ENCODE measurements around the gene DHRS11.
"Not testable (repeated sequence)": the region's sequence is repeated elsewhere in the genome, so short reads cannot be mapped to it uniquely, and the experiment has no call there.

Gene DHRS11

DNA sequence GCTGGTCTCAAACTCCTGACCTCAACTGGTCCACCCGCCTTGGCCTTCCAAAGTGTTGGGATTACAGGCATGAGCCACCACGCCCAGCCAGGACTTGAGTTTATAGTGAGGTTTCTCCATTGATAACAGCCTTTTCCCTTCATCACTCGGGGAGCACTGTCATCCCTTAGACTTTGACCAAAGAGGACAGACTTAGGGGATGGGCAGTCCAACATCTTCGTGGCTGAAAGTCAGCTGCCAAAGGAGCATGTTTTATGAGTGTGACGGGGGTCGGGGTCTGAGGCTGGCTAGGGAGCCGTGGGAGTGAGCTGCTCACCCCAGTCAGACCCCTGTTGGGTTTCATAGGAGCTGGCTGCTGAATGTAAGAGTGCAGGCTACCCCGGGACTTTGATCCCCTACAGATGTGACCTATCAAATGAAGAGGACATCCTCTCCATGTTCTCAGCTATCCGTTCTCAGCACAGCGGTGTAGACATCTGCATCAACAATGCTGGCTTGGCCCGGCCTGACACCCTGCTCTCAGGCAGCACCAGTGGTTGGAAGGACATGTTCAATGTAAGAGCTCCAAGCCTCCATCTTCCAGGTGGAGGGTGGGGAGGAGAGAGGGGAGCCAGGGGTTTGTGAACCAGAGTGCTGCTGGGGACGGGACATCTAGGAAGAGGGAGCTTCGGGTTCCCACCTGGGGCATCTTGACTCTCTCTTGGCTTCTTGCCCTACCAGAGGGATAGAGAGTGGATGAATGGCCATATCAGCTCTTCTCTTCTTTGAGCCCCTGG is 3.1 kb downstream of the DHRS11 start:
- no peak for DNase-seq

DNA sequence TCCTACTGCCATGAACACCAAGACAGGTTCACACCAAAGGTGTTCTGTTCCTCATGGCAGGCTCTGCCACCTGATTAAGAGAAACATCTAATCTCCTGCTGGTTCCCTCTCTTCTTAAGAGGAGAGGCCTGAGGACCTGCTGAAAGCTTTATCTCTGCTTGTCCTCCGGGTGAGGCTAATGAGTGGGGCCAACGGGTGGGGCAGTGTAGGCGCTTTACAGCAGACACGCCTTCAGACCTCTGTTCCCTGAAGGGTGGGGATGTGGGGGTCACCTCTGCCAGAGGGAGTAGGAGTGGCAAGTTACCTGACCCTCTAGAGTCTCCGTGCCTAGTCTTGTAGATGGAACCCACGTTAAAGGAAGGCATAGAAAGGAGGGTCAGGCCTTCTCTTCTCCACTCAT is 5.5 kb downstream of the DHRS11 start:
- no peak for DNase-seq

DNA sequence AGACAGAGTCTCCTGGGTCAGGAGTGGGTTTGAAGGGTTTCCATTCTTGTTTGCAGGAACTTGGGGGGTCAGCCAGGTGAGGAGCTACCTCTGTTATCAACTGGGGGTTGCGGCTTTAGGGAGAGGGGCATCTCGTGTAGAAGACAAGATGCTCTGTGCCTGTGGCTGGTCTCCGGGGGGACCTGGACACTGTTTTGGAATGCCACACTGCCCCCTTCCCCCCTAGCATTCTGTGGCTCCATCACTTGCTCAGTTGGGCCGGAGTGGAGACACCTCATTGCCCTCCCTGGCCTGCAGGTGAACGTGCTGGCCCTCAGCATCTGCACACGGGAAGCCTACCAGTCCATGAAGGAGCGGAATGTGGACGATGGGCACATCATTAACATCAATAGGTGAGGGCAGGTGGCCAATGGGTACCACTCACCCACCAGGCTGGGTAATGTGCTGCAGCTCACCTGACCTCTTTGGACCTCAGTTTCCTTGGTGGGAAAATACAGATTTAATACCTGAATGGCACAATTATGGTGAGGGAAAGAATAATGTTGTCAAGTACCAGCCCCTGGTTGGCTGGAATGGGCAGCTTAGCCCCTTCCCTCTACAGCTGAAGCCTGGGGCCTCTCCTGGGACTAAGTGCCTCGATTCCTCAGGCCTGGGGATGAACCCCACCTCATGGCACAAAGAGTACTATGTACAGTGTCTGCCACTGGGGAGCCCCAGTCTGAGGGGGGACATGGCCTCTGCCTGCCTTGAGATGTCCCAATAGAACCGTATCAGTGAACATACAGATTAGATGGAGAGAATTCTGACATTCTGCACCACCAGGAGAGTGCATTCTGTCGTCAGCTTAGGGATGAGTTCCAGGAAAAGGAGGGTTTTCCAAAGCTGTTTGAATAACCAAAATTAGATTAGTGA is 6.4 kb downstream of the DHRS11 start:
- no peak for DNase-seq

DNA sequence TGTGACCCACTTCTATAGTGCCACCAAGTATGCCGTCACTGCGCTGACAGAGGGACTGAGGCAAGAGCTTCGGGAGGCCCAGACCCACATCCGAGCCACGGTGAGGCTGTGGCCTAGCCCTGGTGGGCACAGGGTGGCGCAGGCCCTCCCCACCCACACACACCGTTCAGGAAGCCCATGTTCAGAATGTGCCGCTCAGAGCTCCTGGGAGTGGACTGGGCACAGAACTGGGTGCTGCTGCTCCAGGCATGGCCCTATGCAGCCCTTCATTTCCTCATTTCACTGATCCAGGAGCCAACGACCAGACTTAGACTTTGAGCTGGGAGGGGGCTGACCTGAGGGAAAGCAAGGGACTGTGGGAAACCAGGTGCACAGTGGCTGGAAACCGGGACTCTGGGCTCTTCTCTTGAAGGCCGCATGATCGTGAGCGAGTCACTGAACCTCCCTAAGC is 7.3 kb downstream of the DHRS11 start:
- no peak for DNase-seq

DNA sequence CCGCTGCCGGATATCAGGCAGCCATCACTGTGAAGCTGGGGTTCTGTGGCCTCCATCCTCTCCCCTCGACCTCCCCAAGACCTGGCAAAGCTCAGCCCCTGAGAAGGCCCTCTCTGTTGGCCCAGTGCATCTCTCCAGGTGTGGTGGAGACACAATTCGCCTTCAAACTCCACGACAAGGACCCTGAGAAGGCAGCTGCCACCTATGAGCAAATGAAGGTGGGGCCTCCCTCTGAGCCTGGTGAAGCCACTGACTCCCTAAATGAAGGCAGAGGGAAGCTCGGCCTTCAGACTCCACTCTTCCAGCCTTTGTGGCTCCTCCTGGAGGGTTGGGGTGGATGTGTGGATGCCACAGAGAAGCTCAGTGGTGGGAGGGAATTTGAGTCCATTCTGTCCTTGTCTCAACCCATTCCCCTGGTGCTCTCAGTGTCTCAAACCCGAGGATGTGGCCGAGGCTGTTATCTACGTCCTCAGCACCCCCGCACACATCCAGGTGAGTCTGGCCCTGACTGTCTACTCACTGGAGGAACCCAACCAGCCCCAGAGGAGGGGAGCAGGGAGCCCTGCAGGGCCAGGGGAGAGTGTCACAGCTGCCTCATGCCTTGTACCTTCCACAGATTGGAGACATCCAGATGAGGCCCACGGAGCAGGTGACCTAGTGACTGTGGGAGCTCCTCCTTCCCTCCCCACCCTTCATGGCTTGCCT is 8.0 kb downstream of the DHRS11 start:
- no peak for DNase-seq

DNA sequence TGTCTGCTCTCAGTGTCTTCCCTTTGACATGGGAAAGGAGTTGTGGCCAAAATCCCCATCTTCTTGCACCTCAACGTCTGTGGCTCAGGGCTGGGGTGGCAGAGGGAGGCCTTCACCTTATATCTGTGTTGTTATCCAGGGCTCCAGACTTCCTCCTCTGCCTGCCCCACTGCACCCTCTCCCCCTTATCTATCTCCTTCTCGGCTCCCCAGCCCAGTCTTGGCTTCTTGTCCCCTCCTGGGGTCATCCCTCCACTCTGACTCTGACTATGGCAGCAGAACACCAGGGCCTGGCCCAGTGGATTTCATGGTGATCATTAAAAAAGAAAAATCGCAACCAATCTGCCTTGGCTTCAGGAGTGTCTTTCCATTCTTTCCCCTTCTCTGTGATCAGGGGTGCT is 8.8 kb downstream of the DHRS11 start:
- no peak for DNase-seq

DNA sequence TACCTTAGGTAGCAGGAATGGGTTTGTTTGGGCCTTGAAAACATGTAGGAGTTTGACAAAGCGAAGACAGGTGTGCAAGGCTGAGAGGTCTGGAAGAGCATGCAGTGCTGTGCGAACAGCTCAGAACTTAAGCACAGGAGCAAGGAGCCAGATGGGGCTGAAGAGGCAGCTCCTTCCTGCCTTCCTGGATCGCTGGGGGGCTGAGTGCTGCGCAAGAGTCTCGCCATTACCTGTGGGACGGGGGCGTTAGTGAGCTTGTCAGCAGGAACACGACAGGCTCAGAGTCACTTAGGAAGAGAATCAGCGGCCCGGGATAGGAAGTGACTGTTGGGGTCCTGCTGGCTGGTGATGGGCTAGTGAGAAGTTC is 9.2 kb downstream of the DHRS11 start:
- peak; percentile 35 for DNase-seq

DNA sequence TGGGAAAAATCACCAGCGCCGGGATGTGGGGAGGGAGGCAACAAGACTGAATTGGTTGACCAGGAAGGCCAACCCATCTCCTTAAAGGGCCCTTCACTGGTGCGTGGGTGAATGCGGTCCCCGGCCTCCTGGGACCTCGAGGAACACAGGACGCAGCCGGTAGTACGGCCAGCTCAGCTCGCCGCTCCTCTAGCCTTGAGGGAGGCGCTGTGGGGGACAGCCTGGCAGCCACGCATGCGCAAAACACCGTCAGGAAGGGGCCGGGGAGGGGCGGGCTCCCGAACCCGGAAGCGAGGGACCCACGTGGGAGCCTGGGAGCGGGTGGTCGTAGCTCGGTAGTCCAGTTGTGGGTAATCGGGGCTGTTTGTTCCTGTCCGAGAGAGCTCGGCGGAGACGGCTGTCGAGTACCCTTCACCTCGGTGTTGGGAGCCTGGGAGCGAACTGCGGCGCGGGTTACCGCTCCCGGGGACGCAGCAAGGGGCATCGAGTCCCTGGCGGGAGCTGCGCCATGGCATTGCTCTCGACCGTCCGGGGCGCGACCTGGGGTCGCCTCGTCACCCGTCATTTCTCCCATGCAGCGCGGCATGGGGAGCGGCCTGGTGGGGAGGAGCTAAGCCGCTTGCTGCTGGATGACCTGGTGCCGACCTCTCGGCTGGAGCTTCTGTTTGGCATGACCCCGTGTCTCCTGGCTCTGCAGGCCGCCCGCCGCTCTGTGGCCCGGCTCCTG is 9.8 kb downstream of the DHRS11 start, which contains the start of gene MRM1:
Gene MRM1, plus strand, starts transcription at position 281 of the 727 bp plus-strand sequence. Its CDS starts 228 bp downstream, at position 509.
- peak; percentile 83 for DNase-seq

DNA sequence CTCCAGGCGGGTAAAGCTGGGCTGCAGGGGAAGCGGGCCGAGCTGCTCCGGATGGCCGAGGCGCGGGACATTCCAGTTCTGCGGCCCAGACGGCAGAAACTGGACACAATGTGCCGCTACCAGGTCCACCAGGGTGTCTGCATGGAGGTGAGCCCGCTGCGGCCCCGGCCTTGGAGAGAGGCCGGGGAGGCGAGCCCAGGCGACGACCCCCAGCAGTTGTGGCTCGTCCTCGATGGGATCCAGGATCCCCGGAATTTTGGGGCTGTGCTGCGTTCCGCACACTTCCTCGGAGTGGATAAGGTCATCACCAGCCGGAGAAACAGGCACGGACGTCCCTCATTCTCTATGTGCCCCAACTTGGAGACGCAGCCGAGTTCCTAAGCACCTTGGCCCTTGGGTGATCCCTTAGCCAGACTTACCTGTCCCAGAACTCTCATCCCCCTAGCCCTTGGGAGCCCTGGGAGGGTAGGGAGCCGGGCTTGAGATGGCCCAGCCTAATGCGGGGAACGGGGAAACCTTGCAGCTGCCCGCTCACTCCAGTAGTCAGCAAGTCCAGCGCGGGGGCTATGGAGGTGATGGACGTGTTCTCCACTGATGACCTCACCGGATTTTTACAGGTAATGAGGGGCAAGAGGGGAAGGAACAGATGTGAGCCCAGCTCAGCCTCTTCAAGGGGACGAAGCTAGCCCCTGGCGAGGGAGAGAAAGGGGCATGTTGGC is 10.5 kb downstream of the DHRS11 start:
- no peak for DNase-seq

DNA sequence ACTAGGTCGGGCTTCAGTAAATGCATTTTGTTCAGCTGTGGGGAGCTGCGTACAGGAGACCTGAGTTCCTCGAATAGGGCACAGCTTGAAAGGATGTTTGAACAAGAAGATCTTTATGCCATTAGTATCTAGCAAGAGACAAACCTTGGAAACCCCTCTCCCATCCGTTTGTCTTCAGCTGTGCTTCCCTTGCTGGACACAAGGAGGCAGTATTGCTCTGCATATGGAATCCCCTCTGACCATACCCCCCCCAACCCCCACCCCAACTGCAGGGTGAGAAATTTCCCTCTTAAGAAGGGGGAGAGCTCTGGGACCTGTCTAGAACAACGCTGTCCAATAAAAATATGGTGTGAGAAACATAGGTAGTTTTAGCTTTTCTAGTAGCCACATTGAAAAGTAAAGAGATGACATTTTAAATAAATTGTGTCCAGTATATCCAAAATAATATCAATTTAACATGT is 11.3 kb downstream of the DHRS11 start:
- peak; percentile 57 for DNase-seq

DNA sequence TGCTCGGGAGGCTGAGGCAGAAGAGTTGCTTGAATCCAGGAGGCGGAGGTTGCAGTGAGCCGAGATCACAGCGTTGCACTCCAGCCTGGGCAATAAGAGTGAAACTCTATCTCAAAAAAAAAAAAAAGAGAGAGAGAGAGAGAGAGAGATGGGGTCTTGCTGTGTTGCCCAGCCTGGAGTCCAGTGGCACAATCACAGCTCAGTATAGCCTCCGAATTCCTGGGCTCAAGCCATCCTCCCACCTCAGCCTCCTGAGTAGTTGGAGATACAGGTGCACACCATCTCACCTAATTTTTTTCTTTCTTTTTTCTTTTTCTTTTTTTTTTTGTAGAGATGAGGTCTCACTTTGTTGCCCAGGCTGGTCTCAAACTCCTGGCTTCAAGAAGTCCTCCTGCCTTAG is 13.3 kb downstream of the DHRS11 start:
- DNase-seq: not testable (repeated sequence)

DNA sequence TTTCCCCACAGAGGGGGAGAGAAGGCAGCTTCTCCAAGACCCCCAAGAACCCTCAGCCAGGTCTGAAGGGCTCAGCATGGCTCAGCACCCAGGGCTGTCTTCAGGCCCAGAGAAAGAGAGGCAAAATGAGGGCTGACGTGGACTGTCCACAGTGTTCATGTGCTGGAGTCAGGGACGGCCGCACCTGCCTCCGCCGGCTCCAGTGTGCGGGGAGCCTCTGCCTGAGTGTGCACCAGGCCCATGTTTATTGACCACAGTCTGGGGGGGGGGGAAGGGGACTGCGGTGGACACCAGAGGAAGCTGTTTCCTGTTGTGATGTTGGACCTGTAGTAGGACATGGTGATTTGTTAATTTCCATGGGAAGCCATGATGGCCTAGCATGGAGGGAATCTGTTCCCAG is 16.6 kb downstream of the DHRS11 start:
- DNase-seq: no peak

DNA sequence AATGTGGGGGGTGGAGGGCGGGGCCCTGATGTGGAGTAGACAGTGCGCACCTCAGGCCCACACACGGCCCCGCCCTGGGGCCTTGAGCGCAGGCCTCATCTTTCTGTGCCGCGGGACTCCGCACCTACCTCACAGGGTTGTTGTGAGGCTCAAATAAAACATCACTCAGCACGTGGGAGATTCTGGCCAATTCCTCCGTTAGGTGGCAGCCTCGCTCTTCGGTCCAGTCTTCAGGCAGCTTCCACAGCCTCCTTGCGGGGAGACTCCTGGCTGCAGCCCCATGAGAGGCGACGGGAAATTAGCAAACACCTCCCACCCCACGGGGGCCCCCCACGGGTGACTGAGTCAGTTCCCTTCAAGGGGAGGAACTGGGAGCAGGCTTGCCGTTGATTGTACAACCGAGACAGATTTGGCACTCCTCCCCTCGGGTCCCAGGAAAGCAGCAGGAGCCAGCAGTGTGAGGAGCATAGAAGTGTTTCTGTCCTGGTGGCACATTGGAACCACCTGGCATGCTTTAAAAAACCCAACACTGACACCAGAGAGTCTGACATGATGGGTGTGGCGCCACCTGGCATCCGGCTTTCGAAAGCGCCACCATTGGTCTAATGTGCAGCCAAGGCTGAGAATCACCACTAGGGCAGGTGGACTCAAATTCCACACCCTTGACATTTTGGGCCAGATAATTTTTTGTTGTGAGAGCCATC is 17.3 kb downstream of the DHRS11 start:
- DNase-seq: peak; percentile 27

DNA sequence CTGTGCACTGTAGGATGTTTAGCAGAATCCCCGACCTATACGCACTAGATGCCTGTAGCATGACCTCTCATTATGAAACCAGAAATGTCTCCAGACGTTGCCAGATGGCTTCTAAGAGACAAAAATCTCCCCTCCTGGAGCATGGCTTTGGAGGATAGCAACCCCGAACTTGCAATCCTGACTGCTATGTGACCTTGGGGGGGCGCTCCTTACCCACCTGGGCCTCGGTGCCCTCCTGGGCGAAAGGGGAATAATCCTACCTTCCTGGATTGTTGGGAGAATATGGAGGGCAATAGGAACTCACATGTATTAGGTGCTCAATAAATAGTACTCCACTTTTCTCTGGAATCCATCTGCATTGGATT is 17.8 kb downstream of the DHRS11 start:
- no peak for DNase-seq

DNA sequence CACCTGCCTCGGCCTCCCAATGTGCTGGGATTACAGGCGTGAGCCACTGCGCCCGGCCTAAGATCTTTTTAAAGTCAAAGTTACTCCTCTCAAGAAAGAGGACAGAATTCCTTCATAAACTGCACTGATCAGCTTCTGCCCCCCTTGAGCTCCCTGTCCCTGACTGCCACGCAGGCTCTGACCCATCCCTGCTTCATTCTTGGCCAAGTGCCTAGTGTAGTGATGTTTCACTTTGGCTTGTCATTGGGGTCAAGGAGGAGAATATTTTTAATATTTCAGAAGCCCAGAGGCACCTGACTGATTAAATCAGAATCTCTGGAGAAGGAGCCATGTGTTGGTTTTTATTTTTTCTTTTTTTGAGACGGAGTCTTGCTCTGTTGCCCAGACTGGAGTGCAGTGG is 18.8 kb downstream of the DHRS11 start:
- DNase-seq: no peak

DNA sequence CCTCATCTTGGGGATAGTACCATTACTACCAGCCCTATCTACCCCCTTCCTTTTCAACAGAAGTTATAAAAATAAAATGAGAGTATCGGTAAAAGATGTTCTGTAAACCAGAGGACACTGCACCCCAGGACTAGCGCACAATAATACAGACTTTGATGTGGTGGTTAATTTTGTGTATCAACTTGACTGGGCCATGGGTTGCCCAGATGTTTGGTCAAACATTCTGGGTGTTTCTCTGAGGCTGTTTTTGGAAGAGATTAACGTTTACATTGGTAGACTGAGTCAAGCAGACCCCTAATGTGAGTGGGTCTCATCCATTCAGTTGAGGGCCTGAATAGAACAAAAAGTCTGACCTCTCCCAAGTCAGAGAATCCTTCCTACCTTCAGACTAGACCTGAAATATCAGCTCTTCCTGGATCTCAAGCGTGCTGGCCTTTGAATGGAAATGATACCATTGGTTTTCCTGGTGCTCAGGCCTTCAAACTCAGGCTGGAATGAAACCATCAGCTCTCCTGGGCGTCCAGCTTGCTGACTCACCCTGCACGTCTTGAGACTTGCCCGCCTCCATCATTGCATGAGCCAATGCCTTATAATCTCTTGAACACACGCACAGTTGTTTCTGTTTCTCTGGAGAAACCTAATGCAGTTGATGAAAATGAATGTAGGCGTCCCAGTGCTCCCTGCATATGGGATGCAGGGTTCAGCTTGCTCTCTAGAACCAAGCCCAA is 19.8 kb downstream of the DHRS11 start:
- no peak for DNase-seq

DNA sequence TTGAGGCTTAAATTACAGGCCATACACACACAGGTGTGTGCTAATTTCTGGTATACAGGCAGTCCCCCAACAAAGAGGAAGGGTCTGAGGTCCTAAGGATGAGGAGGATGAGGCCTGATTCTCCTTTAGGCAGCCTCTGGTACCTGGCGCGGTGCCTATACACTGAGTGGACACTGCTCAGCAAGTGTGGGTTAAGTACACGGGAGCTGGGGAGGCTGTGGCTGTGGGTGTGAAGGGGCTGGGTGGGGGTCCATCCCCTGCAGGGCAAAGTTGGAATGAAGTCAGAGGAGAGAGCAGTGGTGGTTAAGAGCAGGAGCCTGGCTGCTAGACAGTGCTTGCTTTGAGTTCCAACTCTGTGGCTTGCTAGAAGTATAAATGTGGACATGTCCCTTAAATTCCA is 20.6 kb downstream of the DHRS11 start:
- no peak for DNase-seq

DNA sequence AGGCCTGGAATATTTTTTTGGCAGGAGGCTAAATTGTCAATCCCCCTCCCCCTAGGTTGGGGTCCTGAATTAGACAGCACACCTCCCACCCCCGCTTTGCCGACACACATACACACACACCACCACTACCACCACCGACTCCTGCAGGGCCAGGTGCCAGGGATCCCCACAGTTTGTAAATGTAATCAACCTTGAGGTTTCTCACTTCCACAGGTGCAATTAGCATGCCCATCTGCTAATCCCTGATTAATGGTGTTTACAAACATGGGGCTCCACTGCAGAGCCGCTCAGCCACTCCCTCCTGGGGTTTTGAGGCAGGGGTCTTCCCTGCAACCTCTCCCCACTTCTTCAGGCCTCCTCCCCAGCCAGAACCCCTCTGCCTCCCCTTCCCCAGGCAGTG is 21.5 kb downstream of the DHRS11 start:
- DNase-seq: no peak

DNA sequence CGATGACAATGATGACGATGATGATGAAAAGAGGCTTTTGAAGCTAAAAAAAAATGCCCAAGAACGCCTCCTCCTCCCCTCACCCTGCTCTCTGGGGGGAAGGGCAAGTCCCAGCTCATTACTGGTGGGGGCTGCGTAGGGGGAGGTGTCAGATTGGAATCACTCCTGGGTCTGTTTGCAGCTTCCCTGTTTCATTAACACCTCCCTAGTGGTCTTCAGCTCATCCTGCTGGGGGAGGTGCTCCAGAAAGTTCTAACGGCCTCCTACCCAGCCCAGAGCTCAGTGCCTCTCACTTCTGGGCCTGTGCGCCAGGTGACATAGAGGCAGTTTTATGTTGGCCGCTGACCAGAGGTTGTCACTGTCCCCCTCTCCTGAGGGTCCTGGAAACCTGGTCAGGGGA is 22.4 kb downstream of the DHRS11 start:
- no peak for DNase-seq

DNA sequence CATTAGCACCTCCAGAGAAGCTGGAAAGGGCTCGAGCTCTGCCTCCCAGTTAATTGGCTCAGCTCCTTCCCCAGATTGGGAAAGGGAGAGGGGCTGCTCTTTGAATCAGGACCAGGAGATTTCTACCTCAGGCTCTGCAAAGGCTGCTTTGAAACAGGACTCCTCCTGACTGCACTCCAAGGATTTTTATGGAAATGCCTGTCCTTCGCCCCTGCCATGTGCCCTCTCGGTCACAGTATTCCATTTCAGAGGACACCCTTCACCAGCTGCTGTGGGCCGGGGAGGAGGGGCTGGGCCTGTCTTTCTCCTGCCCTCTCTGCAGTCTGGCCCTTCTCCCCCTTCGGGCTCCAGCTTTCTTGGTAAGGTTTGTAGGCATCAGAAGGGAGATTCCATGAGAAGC is 23.3 kb downstream of the DHRS11 start:
- DNase-seq: no peak
